Liver (tissue), 9 donors: Measurements from ENCODE around the gene OSBPL10. TPM values are rescaled to one million over a fixed set of nuclear protein-coding genes. Genes with fewer than 3 reads are reported as not detected.
"Not testable (repeated sequence)": the region's sequence is repeated elsewhere in the genome, so short reads cannot be mapped to it uniquely, and the experiment has no call there.

Source experiments
- DNase-seq: peaks from one replicate; pipeline ENCODE4 v3.0.0-alpha.2; 2017; ENCODE audit warnings: low spot score
- H3K27ac ChIP-seq, 2 donors: one replicate each; pipeline ENCODE4 v1.7.0; 2013; ENCODE audit warnings: inconsistent platforms in 2 of 2, low read length in 2 of 2, control low read depth in 1 of 2, low read depth in 1 of 2, mild to moderate bottlenecking in 1 of 2
- H3K27me3 ChIP-seq, 4 donors: one replicate each; pipeline versions ENCODE4 v1.6.1 to v1.7.0; 2013; ENCODE audit warnings: low read length in 3 of 4, inconsistent platforms in 1 of 4, mild to moderate bottlenecking in 1 of 4, moderate library complexity in 1 of 4; ENCODE audit not compliant: control insufficient read depth in 4 of 4, insufficient read depth in 4 of 4
- H3K36me3 ChIP-seq, 4 donors: one replicate each; pipeline versions ENCODE4 v1.6.1 to v1.7.0; 2013; ENCODE audit warnings: low read length in 3 of 4, mild to moderate bottlenecking in 3 of 4, low read depth in 1 of 4, moderate library complexity in 1 of 4; ENCODE audit not compliant: control insufficient read depth in 4 of 4, insufficient read depth in 3 of 4
- H3K4me1 ChIP-seq, 4 donors: one replicate each; pipeline versions ENCODE4 v1.6.1 to v1.7.0; 2013; ENCODE audit warnings: low read length in 3 of 4, mild to moderate bottlenecking in 3 of 4, moderate library complexity in 1 of 4; ENCODE audit not compliant: control insufficient read depth in 4 of 4, insufficient read depth in 4 of 4
- H3K4me3 ChIP-seq, 3 donors: one replicate each; pipeline versions ENCODE4 v1.6.1 to v1.7.0; 2013; ENCODE audit warnings: low read length in 3 of 3, control low read depth in 1 of 3, low read depth in 1 of 3, mild to moderate bottlenecking in 1 of 3
- H3K9ac ChIP-seq, 2 donors: one replicate each; pipeline ENCODE4 v1.7.0; 2013; ENCODE audit warnings: low read length in 2 of 2, mild to moderate bottlenecking in 2 of 2, moderate library complexity in 2 of 2, control low read depth in 1 of 2, low read depth in 1 of 2
- H3K9me3 ChIP-seq, 4 donors: one replicate each; pipeline versions ENCODE4 v1.6.1 to v1.7.0; 2013; ENCODE audit warnings: low read length in 3 of 4; ENCODE audit not compliant: control insufficient read depth in 4 of 4
- ATF3 ChIP-seq: IDR thresholded peaks from 2 replicates; pipeline ENCODE4 v1.6.1; 2016; ENCODE audit warnings: antibody characterized with exemption
- CTCF ChIP-seq: fragments of 150-350 bp; IDR thresholded peaks from 2 replicates; pipeline ENCODE4 v1.5.1; 2017; ENCODE audit warnings: improper control_type of control experiment, low read depth, low read length; ENCODE audit not compliant: missing input control
- FOXA1 ChIP-seq: IDR thresholded peaks from 2 replicates; pipeline ENCODE4 v1.6.1; 2016; ENCODE audit warnings: antibody characterized with exemption
- GABPA ChIP-seq, 2 donors: IDR thresholded peaks in 1 of 2; conservative IDR thresholded peaks in 1 of 2; 2 replicates each; pipeline ENCODE4 v1.6.1; 2016; ENCODE audit warnings: antibody characterized with exemption in 2 of 2, mild to moderate bottlenecking in 1 of 2, moderate library complexity in 1 of 2
- JUND ChIP-seq, 2 donors: IDR thresholded peaks; 2 replicates each; pipeline ENCODE4 v1.6.1; 2016; ENCODE audit warnings: antibody characterized with exemption in 2 of 2
- RAD21 ChIP-seq, 2 donors: IDR thresholded peaks; 2 replicates each; pipeline ENCODE4 v1.6.1; 2016; ENCODE audit warnings: antibody characterized with exemption in 2 of 2, mild to moderate bottlenecking in 2 of 2
- REST ChIP-seq: IDR thresholded peaks from 2 replicates; pipeline ENCODE4 v1.6.1; 2016; ENCODE audit warnings: antibody characterized with exemption, mild to moderate bottlenecking
- RXRA ChIP-seq, 2 donors: IDR thresholded peaks; 2 replicates each; pipeline ENCODE4 v1.6.1; 2017 to 2018; ENCODE audit warnings: antibody characterized with exemption in 2 of 2, mild to moderate bottlenecking in 1 of 2
- SP1 ChIP-seq: IDR thresholded peaks from 2 replicates; pipeline ENCODE4 v1.6.1; 2018; ENCODE audit warnings: antibody characterized with exemption, mild to moderate bottlenecking
- TAF1 ChIP-seq: conservative IDR thresholded peaks from 2 replicates; pipeline ENCODE4 v1.6.1; 2016; ENCODE audit warnings: antibody characterized with exemption, mild to moderate bottlenecking
- YY1 ChIP-seq: IDR thresholded peaks from 2 replicates; pipeline ENCODE4 v1.6.1; 2016; ENCODE audit warnings: antibody characterized with exemption, mild to moderate bottlenecking
- ZBTB33 ChIP-seq: IDR thresholded peaks from 2 replicates; pipeline ENCODE4 v1.6.1; 2016; ENCODE audit warnings: antibody characterized with exemption
- WGBS: extraction: QIAGEN DNeasy Blood & Tissue Kit; methylation state at CpG from one replicate; pipeline ENCODE4 v1.1.7; 2013; 5-methylcytosine and 5-hydroxymethylcytosine counted together
- polyA plus RNA-seq, 2 donors: library from polyadenylated mRNA; stranded (reverse) in 1 of 2; unstranded in 1 of 2; fragments of 200-250 nt in 1 of 2; fragments of >200 nt in 1 of 2; fragmentation: Nextera tagmentation in 1 of 2; extraction: Ambion mirVana in 1 of 2; gene quantifications; one replicate each; pipeline versions ENCODE4 v1.2.1 to v1.2.3, GENCODE V29; 2013 to 2015
- total RNA-seq, 2 donors: library from RNA; depleted of rRNA; stranded (reverse); fragments of >200 nt; gene quantifications; one replicate each; pipeline ENCODE4 v1.2.3, GENCODE V29; 2014
- donor health status: healthy.
- donor health status: healthy.
- donor health status: healthy.
- donor health status: healthy.
- donor health status: healthy.

Gene OSBPL10
- total and polyA plus RNA-seq, 4 donors, result 0.75 to 4.0 (median 1.7) TPM

- TF ChIP-seq GABPA (IDR thresholded peaks at IDR 0.05 in 1 of 2, conservative IDR thresholded peaks at IDR 0.05 in 1 of 2), result no peak
Observed at GRCh38 chr3:32018757-32019564, 37.9 kb upstream of the OSBPL10 start (continued).

- WGBS, result 86% methylated on average over 3 of the region's 3 CpGs
Observed at GRCh38 chr3:32017286-32017685, 36.2 kb upstream of the OSBPL10 start.

GRCh38 chr3:32015638-32016037, 34.6 kb upstream of the OSBPL10 start:
- not testable (repeated sequence) for DNase-seq, H3K36me3 ChIP-seq, H3K4me1 ChIP-seq, H3K4me3 ChIP-seq, H3K9ac ChIP-seq, H3K27me3 ChIP-seq, H3K27ac ChIP-seq, H3K9me3 ChIP-seq
- 88% methylated on average over 3 of the region's 3 CpGs for WGBS

More at GRCh38 chr3:32017286-32017685, 36.2 kb upstream of the OSBPL10 start:
- Histone ChIP-seq H3K9me3 (no peaks in the 10 kb centered on the region), H3K9ac (no peak overlapping the region), H3K4me3 (no peak overlapping the region), H3K36me3 (no peaks in the 10 kb centered on the region), H3K4me1 (no peaks in the 10 kb centered on the region), H3K27me3 (peaks cover 0 to 12% (median 0%) of the 10 kb centered on the region in 4 donors), H3K27ac (no peak overlapping the region)
- TF ChIP-seq REST (no peak), FOXA1 (no peak), SP1 (no peak), RXRA (IDR thresholded peaks at IDR 0.05) (no peak), TAF1 (no peak), RAD21 (IDR thresholded peaks at IDR 0.05) (no peak), YY1 (no peak), GABPA (IDR thresholded peaks at IDR 0.05 in 1 of 2, conservative IDR thresholded peaks at IDR 0.05 in 1 of 2) (no peak), ATF3 (no peak), JUND (IDR thresholded peaks at IDR 0.05) (no peak), CTCF (no peak), ZBTB33 (no peak)
- no peak for DNase-seq

GRCh38 chr3:32010699-32011098, 29.6 kb upstream of the OSBPL10 start:
- H3K9me3 ChIP-seq, H3K27me3 ChIP-seq, H3K4me1 ChIP-seq, H3K4me3 ChIP-seq, H3K27ac ChIP-seq, H3K9ac ChIP-seq, H3K36me3 ChIP-seq, DNase-seq: not testable (repeated sequence)
- 91% methylated on average over 7 of the region's 7 CpGs for WGBS
